ENCODE data around the gene WFDC9.
"Not testable (repeated sequence)": the region's sequence is repeated elsewhere in the genome, so short reads cannot be mapped to it uniquely, and the experiment has no call there.

Gene WFDC9

GRCh38 chr20:45629496-45630100 lies 1.5 kb downstream of the WFDC9 start, which contains the start of gene WFDC10A:
Gene WFDC10A (plus strand): TSS chr20:45629739. CDS start chr20:45629814, 75 bp downstream.
- in situ Hi-C loops (cut with MboI; ENCODE audit: low sequenced_read_pairs) = no loop called here
- no peaks in the 10 kb centered on the region for H3K4me1 ChIP-seq
- no peaks in the 10 kb centered on the region for H3K27me3 ChIP-seq (ENCODE audit: low read depth)
- no peak within 1 kb of the TSS for H3K4me3 ChIP-seq
- H3K36me3 ChIP-seq (replicated peaks) = no peaks in the 10 kb centered on the region
- DNase-seq (ENCODE audit: low spot score in 2 of 2) = peak; percentile 61 to 62
- no peaks in the 10 kb centered on the region; the same call in 1 of the 2 replicates for H3K9me3 ChIP-seq

GRCh38 chr20:45626540-45626939 lies 4.5 kb downstream of the WFDC9 start:
- H3K4me1 ChIP-seq = no peaks in the 10 kb centered on the region
- no peak overlapping the region for H3K4me3 ChIP-seq
- H3K9me3 ChIP-seq = no peaks in the 10 kb centered on the region; the same call in 1 of the 2 replicates
- no peak for DNase-seq (ENCODE audit: low spot score in 2 of 2)
- in situ Hi-C loops (cut with MboI; ENCODE audit: low sequenced_read_pairs) = no loop called here
- no peaks in the 10 kb centered on the region for H3K36me3 ChIP-seq (replicated peaks)
- no peaks in the 10 kb centered on the region for H3K27me3 ChIP-seq (ENCODE audit: low read depth)

GRCh38 chr20:45621593-45621992 lies 9.5 kb downstream of the WFDC9 start:
- H3K9me3 ChIP-seq = no peaks in the 10 kb centered on the region
- DNase-seq (ENCODE audit: low spot score in 2 of 2) = no peak
- no peaks in the 10 kb centered on the region for H3K4me1 ChIP-seq
- no peak overlapping the region for H3K4me3 ChIP-seq
- H3K36me3 ChIP-seq (replicated peaks) = no peaks in the 10 kb centered on the region
- in situ Hi-C loops (cut with MboI; ENCODE audit: low sequenced_read_pairs) = no loop called here
- no peaks in the 10 kb centered on the region; the same call in 1 of the 2 replicates for H3K27me3 ChIP-seq (ENCODE audit: low read depth)

GRCh38 chr20:45617591-45617990 lies 13.5 kb downstream of the WFDC9 start:
- H3K4me1 ChIP-seq = no peaks in the 10 kb centered on the region
- H3K4me3 ChIP-seq = no peak overlapping the region
- H3K36me3 ChIP-seq (replicated peaks) = no peaks in the 10 kb centered on the region
- H3K27me3 ChIP-seq (ENCODE audit: low read depth) = no peaks in the 10 kb centered on the region; the same call in 1 of the 2 replicates
- no peak for DNase-seq (ENCODE audit: low spot score in 2 of 2)
- in situ Hi-C loops (cut with MboI; ENCODE audit: low sequenced_read_pairs) = no loop called here
- no peaks in the 10 kb centered on the region for H3K9me3 ChIP-seq

- in situ Hi-C loops (cut with MboI; ENCODE audit: low sequenced_read_pairs) = no loop called here
- DNase-seq (ENCODE audit: low spot score in 2 of 2) = no peak
Measured at GRCh38 chr20:45612314-45612713, 18.8 kb downstream of the WFDC9 start.

GRCh38 chr20:45611054-45611453 lies 20.0 kb downstream of the WFDC9 start:
- no peak overlapping the region for H3K4me3 ChIP-seq
- H3K9me3 ChIP-seq = no peaks in the 10 kb centered on the region
- in situ Hi-C loops (cut with MboI; ENCODE audit: low sequenced_read_pairs) = no loop called here
- H3K27me3 ChIP-seq (ENCODE audit: low read depth) = no peaks in the 10 kb centered on the region
- DNase-seq (ENCODE audit: low spot score in 2 of 2) = no peak
- no peaks in the 10 kb centered on the region for H3K36me3 ChIP-seq (replicated peaks)
- no peaks in the 10 kb centered on the region for H3K4me1 ChIP-seq

More at GRCh38 chr20:45612314-45612713, 18.8 kb downstream of the WFDC9 start:
- no peaks in the 10 kb centered on the region for H3K9me3 ChIP-seq
- H3K36me3 ChIP-seq (replicated peaks) = no peaks in the 10 kb centered on the region
- no peaks in the 10 kb centered on the region for H3K4me1 ChIP-seq
- no peak overlapping the region for H3K4me3 ChIP-seq
- H3K27me3 ChIP-seq (ENCODE audit: low read depth) = no peaks in the 10 kb centered on the region

GRCh38 chr20:45607810-45608209 lies 23.3 kb downstream of the WFDC9 start:
- no peaks in the 10 kb centered on the region for H3K36me3 ChIP-seq (replicated peaks)
- no peaks in the 10 kb centered on the region for H3K9me3 ChIP-seq
- in situ Hi-C loops (cut with MboI; ENCODE audit: low sequenced_read_pairs) = no loop called here
- no peak for DNase-seq (ENCODE audit: low spot score in 2 of 2)
- H3K4me3 ChIP-seq = no peak overlapping the region
- H3K4me1 ChIP-seq = no peaks in the 10 kb centered on the region
- no peaks in the 10 kb centered on the region for H3K27me3 ChIP-seq (ENCODE audit: low read depth)

- DNase-seq (ENCODE audit: low spot score in 2 of 2) = no peak
- H3K4me1 ChIP-seq = no peaks in the 10 kb centered on the region
- H3K36me3 ChIP-seq (replicated peaks) = no peaks in the 10 kb centered on the region
- in situ Hi-C loops (cut with MboI; ENCODE audit: low sequenced_read_pairs) = no loop called here
- no peaks in the 10 kb centered on the region for H3K9me3 ChIP-seq
- no peak overlapping the region for H3K4me3 ChIP-seq
- H3K27me3 ChIP-seq (ENCODE audit: low read depth) = peaks cover 30% of the 10 kb centered on the region
Measured at GRCh38 chr20:45595235-45595634, 35.8 kb downstream of the WFDC9 start.

GRCh38 chr20:45593498-45593897 lies 37.6 kb downstream of the WFDC9 start:
- Histone ChIP-seq H3K36me3 (replicated peaks) (no peaks in the 10 kb centered on the region), H3K9me3 (no peaks in the 10 kb centered on the region), H3K4me1 (no peaks in the 10 kb centered on the region), H3K27me3 (ENCODE audit: low read depth) (peaks cover 35% of the 10 kb centered on the region), H3K4me3 (no peak overlapping the region)
- no peak for DNase-seq (ENCODE audit: low spot score in 2 of 2)
- in situ Hi-C loops (cut with MboI; ENCODE audit: low sequenced_read_pairs) = no loop called here

GRCh38 chr20:45592574-45593189 lies 38.4 kb downstream of the WFDC9 start:
- in situ Hi-C loops (cut with MboI; ENCODE audit: low sequenced_read_pairs) = no loop called here
- H3K36me3 ChIP-seq (replicated peaks) = no peaks in the 10 kb centered on the region
- no peak overlapping the region for H3K4me3 ChIP-seq
- no peaks in the 10 kb centered on the region for H3K4me1 ChIP-seq
- no peaks in the 10 kb centered on the region for H3K9me3 ChIP-seq
- H3K27me3 ChIP-seq (ENCODE audit: low read depth) = peaks cover 29% of the 10 kb centered on the region
- DNase-seq (ENCODE audit: low spot score in 2 of 2) = peak; percentile 47 to 65

- in situ Hi-C loops (cut with MboI; ENCODE audit: low sequenced_read_pairs) = no loop called here
Measured at GRCh38 chr20:45589725-45590124, 41.4 kb downstream of the WFDC9 start.

GRCh38 chr20:45588800-45589199 lies 42.3 kb downstream of the WFDC9 start:
- DNase-seq (ENCODE audit: low spot score in 2 of 2) = no peak
- Histone ChIP-seq H3K4me1 (no peaks in the 10 kb centered on the region), H3K27me3 (ENCODE audit: low read depth) (peaks cover 16% of the 10 kb centered on the region), H3K9me3 (no peaks in the 10 kb centered on the region), H3K36me3 (replicated peaks) (no peaks in the 10 kb centered on the region), H3K4me3 (no peak overlapping the region)
- in situ Hi-C loops (cut with MboI; ENCODE audit: low sequenced_read_pairs) = no loop called here

More at GRCh38 chr20:45589725-45590124, 41.4 kb downstream of the WFDC9 start:
- Histone ChIP-seq H3K36me3 (replicated peaks) (no peaks in the 10 kb centered on the region), H3K4me1 (no peaks in the 10 kb centered on the region), H3K4me3 (no peak overlapping the region), H3K9me3 (no peaks in the 10 kb centered on the region), H3K27me3 (ENCODE audit: low read depth) (peaks cover 11% of the 10 kb centered on the region; the same call in 1 of the 2 replicates)
- no peak for DNase-seq (ENCODE audit: low spot score in 2 of 2)

- H3K9me3 ChIP-seq; H3K36me3 ChIP-seq (replicated peaks); H3K4me3 ChIP-seq; DNase-seq (ENCODE audit: low spot score in 2 of 2); in situ Hi-C loops (cut with MboI; ENCODE audit: low sequenced_read_pairs); H3K4me1 ChIP-seq: not testable (repeated sequence)
- H3K27me3 ChIP-seq (ENCODE audit: low read depth) = peaks cover 20% of the 10 kb centered on the region
Measured at GRCh38 chr20:45585986-45586385, 45.1 kb downstream of the WFDC9 start.

- DNase-seq (ENCODE audit: low spot score in 2 of 2); H3K9me3 ChIP-seq; in situ Hi-C loops (cut with MboI; ENCODE audit: low sequenced_read_pairs); H3K4me1 ChIP-seq; H3K36me3 ChIP-seq (replicated peaks); H3K4me3 ChIP-seq: not testable (repeated sequence)
- H3K27me3 ChIP-seq (ENCODE audit: low read depth) = peaks cover 15% of the 10 kb centered on the region
Measured at GRCh38 chr20:45584294-45584693, 46.8 kb downstream of the WFDC9 start.
